K562 (cell line): ENCODE results near the gene CLDN5. TPM values are rescaled to one million over a fixed set of nuclear protein-coding genes. Genes with fewer than 3 reads are reported as not detected.

Source experiments
- CCNT2 ChIP-seq: IDR thresholded peaks from 2 replicates; pipeline ENCODE4 v1.6.1; 2011; ENCODE audit warnings: borderline replicate concordance, low read depth, mild to moderate bottlenecking, moderate library complexity, mixed read lengths, low read length; ENCODE audit not compliant: insufficient read length; ENCODE audit errors: extremely low read depth
- CXXC5 ChIP-seq: fragments of 250-450 bp; sonication (Bioruptor Pico); IDR thresholded peaks from 2 replicates; pipeline ENCODE4 v1.8.0; 2022; ENCODE audit warnings: inconsistent platforms, mild to moderate bottlenecking, moderate library complexity
- ETV5 ChIP-seq: sonication (generic); formaldehyde crosslinking; IDR thresholded peaks from 2 replicates; pipeline ENCODE4 v1.4.0; 2020; ENCODE audit warnings: low read depth, mild to moderate bottlenecking, missing genetic modification reagents
- FOXA1 ChIP-seq: fragments of 450-650 bp; IDR thresholded peaks from 2 replicates; pipeline ENCODE4 v1.6.1; 2016; ENCODE audit warnings: mild to moderate bottlenecking, borderline replicate concordance
- HDAC2 ChIP-seq: fragments of 450-650 bp; IDR thresholded peaks from 2 replicates; pipeline ENCODE4 v1.6.1; 2016; ENCODE audit warnings: mild to moderate bottlenecking
- KLF1 ChIP-seq: fragments of 450-650 bp; IDR thresholded peaks from 2 replicates; pipeline ENCODE4 v1.6.1; 2016; ENCODE audit warnings: missing genetic modification characterization, missing compliant biosample characterization
- NR2C2 ChIP-seq, 2 experiments: fragments of 200-800 bp in 1 of 2; sonication (Bioruptor generic) in 1 of 2; sonication (generic) in 1 of 2; formaldehyde crosslinking in 1 of 2; IDR thresholded peaks; 2 replicates each; pipeline versions ENCODE4 v1.6.1 to v1.8.0; 2016 to 2022; ENCODE audit warnings: mild to moderate bottlenecking in 1 of 2, missing compliant biosample characterization in 1 of 2, missing genetic modification characterization in 1 of 2, missing genetic modification reagents in 1 of 2
- POLR2H ChIP-seq: IDR thresholded peaks from 2 replicates; pipeline ENCODE4 v1.6.1; 2016; ENCODE audit warnings: missing genetic modification characterization, low read depth, mild to moderate bottlenecking, control low read depth, missing compliant biosample characterization, moderate library complexity
- REST ChIP-seq, 2 experiments: fragments of 450-650 bp; formaldehyde crosslinking in 1 of 2; IDR thresholded peaks; 2 replicates each; pipeline versions ENCODE4 v1.4.0 to v1.6.1; 2014 to 2020; ENCODE audit warnings: mild to moderate bottlenecking in 2 of 2, borderline replicate concordance in 1 of 2, low read depth in 1 of 2
- U2AF2 ChIP-seq: fragments of 200-400 bp; formaldehyde crosslinking; optimal IDR thresholded peaks from 2 replicates; pipeline ENCODE3; 2017; ENCODE audit warnings: low read depth, mild to moderate bottlenecking, low read length
- ZNF717 ChIP-seq: fragments of 250-450 bp; sonication (Bioruptor Pico); IDR thresholded peaks from 2 replicates; pipeline ENCODE4 v1.5.0; 2021
- polyA plus RNA-seq, 8 experiments: library from polyadenylated mRNA; depleted of rRNA in 4 of 8; stranded (reverse) in 5 of 8; unstranded in 3 of 8; fragments of >200 nt; fragmentation: Nextera tagmentation in 2 of 8; fragmentation: Illumina TruSeq in 1 of 8; extraction: Ambion mirVana in 2 of 8; extraction: Trizol in 1 of 8; gene quantifications; 2 replicates each; pipeline versions ENCODE4 v1.2.1 to v1.2.3, GENCODE V29; 2011 to 2014; ENCODE audit warnings: inconsistent platforms in 1 of 8, missing spikeins in 1 of 8
- total RNA-seq, 7 experiments: library from RNA; depleted of rRNA in 6 of 7; stranded (reverse); fragments of >200 nt in 6 of 7; fragmentation: Illumina TruSeq in 2 of 7; extraction: Trizol in 2 of 7; gene quantifications; 2 replicates each; pipeline versions ENCODE4 v1.2.1 to v1.2.3, GENCODE V29; 2011 to 2021; ENCODE audit warnings: low replicate concordance in 1 of 7

The CLDN5 gene
- total and polyA plus RNA-seq, 9 of the 15 experiments (the other 6 are each of a cell fraction or from before 2014, with no cell fraction given): 0.20 TPM; not detected in 8

- TF ChIP-seq KLF1: no peak; the same call in 1 of the 2 replicates
- no peak for TF ChIP-seq CCNT2
- no peak for TF ChIP-seq FOXA1
- no peak for TF ChIP-seq REST (IDR thresholded peaks at IDR 0.05; ENCODE audit: borderline replicate concordance)
- TF ChIP-seq REST (CRISPR knock-in tag; IDR thresholded peaks at IDR 0.05; ENCODE audit: low read depth): no peak
- no peak for TF ChIP-seq ZNF717
- no peak for TF ChIP-seq HDAC2
- no peak for TF ChIP-seq POLR2H (tag)
- 0 out of 2 replicates have a peak, but pooled peaks have one; percentile 35 for TF ChIP-seq ETV5
- 0 out of 2 replicates have a peak, but pooled peaks have one; percentile 1 for TF ChIP-seq CXXC5 (CRISPR knock-in tag)
- TF ChIP-seq NR2C2 (CRISPR knock-in tag; IDR thresholded peaks at IDR 0.05): no peak
- TF ChIP-seq NR2C2 (tag; IDR thresholded peaks at IDR 0.05): no peak
- TF ChIP-seq U2AF2: no peak
Measured at GRCh38 chr22:19550382-19550781, 26.2 kb upstream of the CLDN5 start (continued).
